Muscle of arm (tissue), 14 donors: ENCODE measurements around the gene MLLT6. TPM values are rescaled to one million over a fixed set of nuclear protein-coding genes. Genes with fewer than 3 reads are reported as not detected.

Source experiments
- DNase-seq: peaks from one replicate; pipeline ENCODE4 v3.0.0-alpha.2; 2013
- long read RNA-seq, 11 donors: transcript quantifications; one replicate each; lab custom pipeline, GENCODE V29; 2026
- polyA plus RNA-seq, 12 donors: library from polyadenylated mRNA; unstranded; fragments of 120-200 nt; gene quantifications; one replicate each; pipeline ENCODE4 v1.2.1, GENCODE V29; 2013; ENCODE audit not compliant: insufficient read length in 12 of 12

MLLT6 gene
- polyA plus RNA-seq = 100 to 1,000 TPM in 3 of 12 donors, 10 to 100 TPM in 9; 47.8 to 277 (median 74.5) TPM
- long read RNA-seq, donor 1, transcript MLLT6-205 (1 exons, 2,937 nt) = major isoform, 88 of 128 reads
- long read RNA-seq, donor 1, partial matches to known transcripts = 35 of 128 reads
- long read RNA-seq, donor 1, other reads (novel, unspliced or antisense) = 0 of 128 reads
- long read RNA-seq, donor 2, transcript MLLT6-205 (1 exons, 2,937 nt) = major isoform, 42 of 62 reads
- long read RNA-seq, donor 2, partial matches to known transcripts = 18 of 62 reads
- long read RNA-seq, donor 2, other reads (novel, unspliced or antisense) = 0 of 62 reads
- long read RNA-seq, donor 3, transcript MLLT6-205 (1 exons, 2,937 nt) = major isoform, 34 of 37 reads
- long read RNA-seq, donor 3, partial matches to known transcripts = 0 of 37 reads
- long read RNA-seq, donor 3, other reads (novel, unspliced or antisense) = 0 of 37 reads
- long read RNA-seq, donor 4, transcript MLLT6-205 (1 exons, 2,937 nt) = major isoform, 21 of 24 reads
- long read RNA-seq, donor 4, partial matches to known transcripts = 0 of 24 reads
- long read RNA-seq, donor 4, other reads (novel, unspliced or antisense) = 0 of 24 reads
- long read RNA-seq, donor 5, full-length matches to known transcripts = 135 of 162 reads
- long read RNA-seq, donor 5, partial matches to known transcripts = 27 of 162 reads
- long read RNA-seq, donor 5, other reads (novel, unspliced or antisense) = 0 of 162 reads
- long read RNA-seq, donor 6, full-length matches to known transcripts = 42 of 42 reads
- long read RNA-seq, donor 6, partial matches to known transcripts = 0 of 42 reads
- long read RNA-seq, donor 6, other reads (novel, unspliced or antisense) = 0 of 42 reads
- long read RNA-seq, donor 7, transcript MLLT6-205 (1 exons, 2,937 nt) = major isoform, 27 of 27 reads
- long read RNA-seq, donor 7, partial matches to known transcripts = 0 of 27 reads
- long read RNA-seq, donor 7, other reads (novel, unspliced or antisense) = 0 of 27 reads
- long read RNA-seq, donor 8, full-length matches to known transcripts = 122 of 136 reads
- long read RNA-seq, donor 8, partial matches to known transcripts = 14 of 136 reads
- long read RNA-seq, donor 8, other reads (novel, unspliced or antisense) = 0 of 136 reads
- long read RNA-seq, donor 9, transcript MLLT6-205 (1 exons, 2,937 nt) = major isoform, 19 of 28 reads
- long read RNA-seq, donor 9, partial matches to known transcripts = 8 of 28 reads
- long read RNA-seq, donor 9, other reads (novel, unspliced or antisense) = 0 of 28 reads
- long read RNA-seq, donor 10, transcript MLLT6-205 (1 exons, 2,937 nt) = major isoform, 45 of 64 reads
- long read RNA-seq, donor 10, partial matches to known transcripts = 17 of 64 reads
- long read RNA-seq, donor 10, other reads (novel, unspliced or antisense) = 0 of 64 reads
- long read RNA-seq, donor 11, transcript MLLT6-205 (1 exons, 2,937 nt) = major isoform, 40 of 46 reads
- long read RNA-seq, donor 11, partial matches to known transcripts = 5 of 46 reads
- long read RNA-seq, donor 11, other reads (novel, unspliced or antisense) = 0 of 46 reads

GRCh38 chr17:38704606-38705522 lies at the start of gene MLLT6:
Gene MLLT6, plus strand, starts transcription at chr17:38705273. Its CDS starts 360 bp downstream, at chr17:38705633.
- peak; percentile 75 for DNase-seq

- DNase-seq = no peak
Observed at GRCh38 chr17:38656959-38657823, 47.9 kb upstream of the MLLT6 start.

- DNase-seq = no peak
Observed at GRCh38 chr17:38657824-38658740, 47.0 kb upstream of the MLLT6 start.

- DNase-seq = no peak
Observed at GRCh38 chr17:38658741-38659345, 46.2 kb upstream of the MLLT6 start.

GRCh38 chr17:38659415-38659814 lies 45.7 kb upstream of the MLLT6 start:
- DNase-seq = no peak

- DNase-seq = no peak
Observed at GRCh38 chr17:38660097-38661025, 44.7 kb upstream of the MLLT6 start.

GRCh38 chr17:38663125-38663751 lies 41.8 kb upstream of the MLLT6 start:
- DNase-seq = no peak

- no peak for DNase-seq
Observed at GRCh38 chr17:38663964-38664644, 41.0 kb upstream of the MLLT6 start.

GRCh38 chr17:38667099-38667786 lies 37.8 kb upstream of the MLLT6 start:
- peak; percentile 68 for DNase-seq

GRCh38 chr17:38667787-38668122 lies 37.3 kb upstream of the MLLT6 start:
- no peak for DNase-seq

- DNase-seq = no peak
Observed at GRCh38 chr17:38669520-38669919, 35.6 kb upstream of the MLLT6 start.

GRCh38 chr17:38671939-38672720 lies 32.9 kb upstream of the MLLT6 start:
- DNase-seq = no peak

GRCh38 chr17:38672788-38673706 lies 32.0 kb upstream of the MLLT6 start:
- no peak for DNase-seq
